Lower leg skin (tissue), 4 donors: ENCODE data around the gene FAM193A. TPM values are rescaled to one million over a fixed set of nuclear protein-coding genes. Genes with fewer than 3 reads are reported as not detected.

Source experiments
- DNase-seq, 2 donors: peaks; one replicate each; pipeline ENCODE4 v3.0.0-alpha.2; 2019; ENCODE audit warnings: low spot score in 2 of 2
- H3K4me3 ChIP-seq: fragments of 200-600 bp; sonication (generic); 2 replicates; pipeline ENCODE4 v1.5.1; 2017; ENCODE audit warnings: mild to moderate bottlenecking, low read depth; ENCODE audit not compliant: poor library complexity, severe bottlenecking
- CTCF ChIP-seq, 3 donors: fragments of 450-650 bp; IDR thresholded peaks; one replicate each; pipeline ENCODE4 v1.5.1; 2016; ENCODE audit warnings: antibody characterized with exemption in 3 of 3, mild to moderate bottlenecking in 3 of 3, moderate library complexity in 2 of 3
- POLR2A ChIP-seq, 2 donors: fragments of 450-650 bp; IDR thresholded peaks; one replicate each; pipeline ENCODE4 v1.6.1; 2016 to 2017; ENCODE audit warnings: antibody characterized with exemption in 2 of 2, mild to moderate bottlenecking in 1 of 2, moderate library complexity in 1 of 2
- WGBS, 2 donors: methylation state at CpG; one replicate each; pipeline ENCODE4 v1.1.5; 2018; 5-methylcytosine and 5-hydroxymethylcytosine counted together
- intact Hi-C: fragments of 100-400 bp; cut with DNase I; formaldehyde crosslinking; loops from one replicate; pipeline ENCODE4 v1.15.0; 2023; ENCODE audit warnings: low total_unique reads
- total RNA-seq, 4 donors: library from RNA; depleted of rRNA; stranded (reverse); fragments of >200 nt; gene quantifications; one replicate each; pipeline ENCODE4 v1.1.0, GENCODE V29; 2016

Gene FAM193A
- total RNA-seq, 4 donors from 2014 or later, result 16.3 to 38.6 (median 25.7) TPM

DNA sequence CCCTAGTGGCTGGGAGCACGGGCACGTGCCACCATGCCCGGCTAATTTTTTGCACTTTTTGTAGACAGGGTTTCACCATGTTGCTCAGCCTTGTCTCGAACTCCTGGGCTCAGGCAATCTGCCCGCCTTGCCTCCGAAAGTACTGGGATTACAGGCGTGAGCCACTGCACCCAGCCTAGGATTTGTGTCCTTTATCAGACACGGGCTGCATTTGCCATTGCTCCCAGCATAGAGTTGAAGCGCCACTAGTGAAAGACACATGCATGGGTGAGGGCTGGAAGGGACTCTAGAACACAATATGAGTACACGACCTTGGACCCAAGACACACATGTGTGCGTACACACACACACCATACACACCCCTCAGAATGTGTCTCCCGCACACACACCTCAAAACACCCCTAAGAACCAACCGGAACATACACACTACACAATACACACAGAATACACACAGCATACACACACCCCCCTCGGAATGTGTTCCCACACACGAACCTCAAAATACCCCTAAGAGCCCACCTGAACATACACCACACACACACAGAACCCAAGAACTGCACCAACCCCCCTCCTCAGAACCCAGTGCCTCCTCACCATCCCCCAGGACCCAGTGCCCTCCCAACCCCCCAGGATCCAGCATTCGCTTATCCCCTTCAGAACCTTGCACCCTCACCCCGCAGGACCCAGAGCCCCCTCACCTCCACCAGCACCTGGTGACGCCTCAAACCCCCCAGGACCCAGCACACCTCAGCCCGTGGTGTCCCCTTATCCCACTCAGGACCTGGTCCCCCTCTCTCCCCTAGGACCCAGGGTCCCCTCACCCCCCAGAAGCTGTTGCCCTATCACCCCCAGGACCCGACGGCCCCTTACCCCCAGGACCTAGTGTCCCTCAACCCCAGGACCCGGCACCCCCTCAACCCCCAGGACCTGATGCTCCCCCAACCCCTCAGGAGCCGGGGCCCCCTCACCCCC is 218.7 kb downstream of the FAM193A start:
- 59 to 60% methylated on average over 21 to 22 of the region's 23 CpGs for WGBS, 2 donors
- TF ChIP-seq POLR2A (IDR thresholded peaks at IDR 0.05), result no peak
- no peak for TF ChIP-seq CTCF (IDR thresholded peaks at IDR 0.05)
- DNase-seq, result no peak
- intact Hi-C loops, result loop anchor here (5.0 kb wide), 1 partner anchor 883 kb away; the partner anchor contains the start of gene NSD2
- H3K4me3 ChIP-seq, result peak overlapping the region; percentile 78

DNA sequence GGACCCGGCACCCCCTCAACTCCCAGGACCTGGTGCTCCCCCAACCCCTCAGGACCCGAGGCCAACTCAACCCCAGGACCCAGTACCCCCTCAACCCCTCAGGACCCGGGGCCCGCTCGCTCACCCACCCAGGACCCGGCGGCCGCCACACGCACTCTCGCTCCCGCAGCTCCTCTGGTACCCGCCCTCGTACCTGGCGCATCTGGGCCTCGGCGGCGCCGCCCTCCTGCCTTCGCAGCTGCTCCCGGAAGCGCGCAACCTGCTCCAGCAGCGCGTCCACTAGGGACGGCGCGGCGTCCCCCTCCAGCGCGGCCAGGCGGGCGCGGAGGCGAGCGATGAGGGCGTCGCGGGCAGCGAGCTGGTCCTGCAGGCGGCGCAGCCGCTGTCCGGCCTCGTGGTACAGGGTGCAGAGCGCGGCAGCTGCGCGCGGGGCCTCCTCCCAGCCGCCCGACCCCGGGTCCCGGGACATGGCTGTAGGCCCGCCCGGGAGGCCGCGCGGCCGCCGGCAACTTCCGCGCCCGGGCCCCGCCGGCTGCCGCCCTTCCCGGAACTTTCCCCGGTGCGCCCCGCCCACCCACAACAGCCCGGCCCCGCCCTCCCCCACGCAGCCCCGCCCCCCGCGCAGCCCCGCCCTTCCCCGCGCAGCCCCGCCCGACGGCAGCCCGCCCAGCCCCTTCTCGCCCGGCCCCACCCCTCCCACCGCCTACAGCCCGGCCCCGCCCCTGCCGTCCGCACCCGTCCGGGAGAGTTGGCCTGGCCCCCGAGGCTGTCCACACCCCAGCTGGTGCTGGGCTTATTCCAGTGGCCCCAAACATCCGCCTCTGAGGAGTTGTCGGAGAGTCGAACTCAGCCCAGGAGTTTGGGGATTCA is 219.6 kb downstream of the FAM193A start, which contains the start of gene TNIP2:
Gene TNIP2, minus strand, starts transcription at position 516 of the 870 bp plus-strand sequence. Its CDS starts 47 bp downstream, at position 469.
- intact Hi-C loops, result no loop called here
- peak; percentile 78 to 97 for DNase-seq
- no peak for TF ChIP-seq POLR2A (IDR thresholded peaks at IDR 0.05)
- H3K4me3 ChIP-seq, result peak within 1 kb of the TSS; percentile 78
- WGBS, 2 donors, result 0 to 1% methylated on average over 16 to 42 of the region's 96 CpGs

DNA sequence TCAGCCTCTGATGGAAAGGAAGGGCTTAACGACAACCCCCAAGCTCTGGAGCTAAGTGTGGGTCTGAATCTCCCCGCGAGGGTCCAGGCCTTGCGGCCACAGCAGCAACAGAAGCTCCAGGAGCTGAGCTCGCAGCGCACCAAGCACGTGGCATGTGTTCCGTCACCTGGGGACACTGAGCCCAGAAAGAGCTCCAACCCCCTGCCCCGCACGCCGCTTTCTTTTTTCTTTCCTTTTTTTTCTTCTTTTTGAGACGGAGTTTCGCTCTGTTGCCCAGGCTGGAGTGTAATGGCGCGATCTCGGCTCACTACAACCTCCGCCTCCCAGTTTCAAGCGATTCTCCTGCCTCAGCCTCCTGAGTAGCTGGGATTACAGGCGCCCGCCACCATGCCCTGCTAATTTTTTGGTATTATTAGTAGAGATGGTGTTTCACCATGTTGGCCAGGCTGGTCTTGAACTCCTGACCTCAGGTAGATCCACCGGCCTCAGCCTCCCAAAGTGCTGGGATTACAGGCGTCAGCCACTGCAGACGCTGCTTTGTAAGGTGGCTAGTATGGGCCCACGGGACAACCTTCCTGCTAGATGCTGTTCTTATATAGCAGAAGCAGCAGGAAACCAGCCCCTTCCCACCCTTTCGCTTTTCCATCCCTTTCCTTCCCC is 220.4 kb downstream of the FAM193A start:
- no peak for DNase-seq
- intact Hi-C loops, result no loop called here
- TF ChIP-seq CTCF (IDR thresholded peaks at IDR 0.05) (no peak), POLR2A (IDR thresholded peaks at IDR 0.05) (no peak)
- 63 to 71% methylated on average over 23 to 25 of the region's 25 CpGs for WGBS, 2 donors
- H3K4me3 ChIP-seq, result no peak overlapping the region

DNA sequence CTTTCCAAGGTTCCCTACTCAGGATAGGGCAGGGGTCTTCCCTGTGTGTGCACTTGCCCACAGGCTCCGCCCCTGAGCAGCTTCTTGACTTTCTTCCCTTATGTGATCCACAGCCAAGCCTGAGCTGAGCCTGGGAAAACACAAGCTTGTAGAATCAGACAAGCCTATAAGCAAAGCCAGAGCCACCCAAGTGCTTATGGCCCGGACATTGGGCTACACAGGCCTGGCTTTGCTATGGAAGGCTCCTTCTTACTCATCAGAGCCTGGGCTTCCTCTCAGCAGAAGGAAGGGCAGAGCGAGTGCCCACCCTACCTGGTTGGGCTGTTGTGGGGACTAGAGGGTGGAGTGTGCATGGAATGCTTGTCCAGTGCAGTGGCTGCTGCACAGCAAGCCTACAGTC is 221.0 kb downstream of the FAM193A start:
- intact Hi-C loops, result no loop called here
- TF ChIP-seq CTCF (IDR thresholded peaks at IDR 0.05), result no peak
- 88 to 98% methylated on average over 2 to 3 of the region's 3 CpGs for WGBS, 2 donors
- no peak for DNase-seq
- H3K4me3 ChIP-seq, result no peak overlapping the region

DNA sequence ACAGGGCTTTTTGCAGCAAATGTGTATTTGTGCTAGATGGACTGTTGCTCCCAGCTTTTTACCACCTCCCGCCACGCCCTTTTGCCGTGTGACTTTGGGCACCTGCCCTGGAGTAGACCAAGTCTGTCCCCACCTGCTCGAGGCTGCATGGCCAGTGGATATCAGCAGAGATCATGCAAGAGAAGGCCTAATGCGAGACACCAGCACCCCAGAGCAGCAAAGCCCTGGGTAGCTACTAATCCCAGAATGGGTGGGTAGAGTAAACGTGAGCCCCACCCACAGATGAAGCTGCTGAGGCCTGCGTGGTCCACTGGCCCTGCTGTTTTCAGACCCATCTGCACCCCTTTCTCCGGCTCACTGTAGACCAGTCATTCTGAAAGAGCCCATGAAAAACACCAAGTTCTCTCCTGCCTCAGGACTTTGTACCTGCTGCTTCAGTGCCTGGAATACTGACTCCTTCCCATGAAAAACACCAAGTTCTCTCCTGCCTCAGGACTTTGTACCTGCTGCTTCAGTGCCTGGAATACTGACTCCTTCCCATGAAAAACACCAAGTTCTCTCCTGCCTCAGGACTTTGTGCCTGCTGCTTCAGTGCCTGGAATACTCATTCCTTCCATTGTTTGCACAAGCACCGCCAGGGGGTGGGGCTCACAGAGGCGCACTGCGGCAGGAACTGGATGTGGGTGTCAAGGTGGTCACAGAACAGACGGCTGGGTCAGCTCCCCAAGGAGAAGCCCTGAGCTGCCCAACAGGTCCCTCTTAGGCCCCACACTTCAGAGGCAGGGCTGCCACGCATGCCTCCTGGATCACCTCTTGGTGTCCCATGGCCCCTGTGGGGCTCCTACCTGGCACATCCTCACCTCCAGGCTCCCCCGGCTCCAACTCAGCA is 224.8 kb downstream of the FAM193A start:
- TF ChIP-seq POLR2A (IDR thresholded peaks at IDR 0.05) (no peak), CTCF (IDR thresholded peaks at IDR 0.05) (no peak)
- no peak for DNase-seq
- H3K4me3 ChIP-seq, result no peak overlapping the region
- intact Hi-C loops, result loop anchor here (10.0 kb wide), 1 partner anchor 184 kb away; no protein-coding TSS in a partner anchor
- 69 to 79% methylated on average over 13 to 14 of the region's 14 CpGs for WGBS, 2 donors
